NCI-H2107 treated with DMSO at 0.1 percent for 48 hours (cell line): ENCODE measurements around the gene SLC35A1.

ENCODE experiments used
- DNase-seq: peaks from one replicate; lab custom pipeline; 2025; ENCODE audit not compliant: unreplicated experiment; lab: John Stamatoyannopoulos, UW

Gene SLC35A1

GRCh38 chr6:87522686-87523085 lies 49.9 kb downstream of the SLC35A1 start:
- no peak for DNase-seq

- DNase-seq: no peak
These were observed 56.4 kb downstream of the SLC35A1 start for GRCh38 chr6:87529221-87529620.

GRCh38 chr6:87534377-87535047 lies 61.7 kb downstream of the SLC35A1 start:
- DNase-seq: no peak

- no peak for DNase-seq
These were observed 65.9 kb downstream of the SLC35A1 start for GRCh38 chr6:87538510-87539260.

- DNase-seq: no peak
These were observed 66.8 kb downstream of the SLC35A1 start for GRCh38 chr6:87539554-87539953.

GRCh38 chr6:87540539-87540938 lies 67.8 kb downstream of the SLC35A1 start:
- no peak for DNase-seq

GRCh38 chr6:87541041-87541440 lies 68.3 kb downstream of the SLC35A1 start:
- DNase-seq: no peak

GRCh38 chr6:87541744-87542143 lies 69.0 kb downstream of the SLC35A1 start:
- DNase-seq: no peak

GRCh38 chr6:87543696-87544473 lies 71.1 kb downstream of the SLC35A1 start:
- DNase-seq: no peak

- no peak for DNase-seq
These were observed 71.6 kb downstream of the SLC35A1 start for GRCh38 chr6:87544474-87544735.

- no peak for DNase-seq
These were observed 79.0 kb downstream of the SLC35A1 start for GRCh38 chr6:87551799-87552198.

- DNase-seq: no peak
These were observed 80.5 kb downstream of the SLC35A1 start for GRCh38 chr6:87553159-87553765.

GRCh38 chr6:87555506-87555905 lies 82.7 kb downstream of the SLC35A1 start:
- DNase-seq: no peak

GRCh38 chr6:87558446-87558845 lies 85.7 kb downstream of the SLC35A1 start:
- no peak for DNase-seq

- no peak for DNase-seq
These were observed 88.2 kb downstream of the SLC35A1 start for GRCh38 chr6:87561017-87561416.
